ENCODE data around the gene PRICKLE4. TPM values are rescaled to one million over a fixed set of nuclear protein-coding genes. Genes with fewer than 3 reads are reported as not detected.

Gene PRICKLE4
- total and polyA plus RNA-seq, 2 of the 13 experiments (the other 11 are each of a cell fraction or from before 2014, with no cell fraction given): 0.92 to 1.2 TPM

GRCh38 chr6:41741625-41742490 lies 38.7 kb upstream of the PRICKLE4 start (continued):
- TF ChIP-seq ZHX2 (IDR thresholded peaks at IDR 0.05; ENCODE audit: low read depth): no peak; the same call in 1 of the 2 replicates
- no peak for TF ChIP-seq ZHX2 (CRISPR knock-in tag; IDR thresholded peaks at IDR 0.05; ENCODE audit: borderline replicate concordance)
- TF ChIP-seq ZNF646 (CRISPR knock-in tag; IDR thresholded peaks at IDR 0.05): 0 out of 2 replicates have a peak, but pooled peaks have one; percentile 25
- no peak for TF ChIP-seq ZNF569 (CRISPR knock-in tag; IDR thresholded peaks at IDR 0.05; ENCODE audit: borderline replicate concordance)
- peak; percentile 68 for TF ChIP-seq HMG20A (CRISPR knock-in tag; IDR thresholded peaks at IDR 0.05; ENCODE audit: borderline replicate concordance)
- no peak for TF ChIP-seq ZKSCAN5 (CRISPR knock-in tag; IDR thresholded peaks at IDR 0.05)
- no peak for TF ChIP-seq NFKBIZ (CRISPR knock-in tag; IDR thresholded peaks at IDR 0.05)
- peak; percentile 100 for TF ChIP-seq SOX5 (CRISPR knock-in tag; IDR thresholded peaks at IDR 0.05; ENCODE audit: borderline replicate concordance)
- TF ChIP-seq GATAD2A (CRISPR knock-in tag; IDR thresholded peaks at IDR 0.05): peak; percentile 89
- no peak for TF ChIP-seq ZNF75D (CRISPR knock-in tag; IDR thresholded peaks at IDR 0.05; ENCODE audit: borderline replicate concordance)
- no peak for TF ChIP-seq ZUFSP (CRISPR knock-in tag; IDR thresholded peaks at IDR 0.05; ENCODE audit: borderline replicate concordance)

Measured in HepG2 (cell line).